Trophoblast cell (in vitro differentiated cells and primary cell): ENCODE results near the gene ARHGAP42.

Experiments used
- DNase-seq, 2 donors: peaks; one replicate each; pipeline ENCODE4 v3.0.0-alpha.2; 2016
- H2AFZ ChIP-seq: 2 replicates; pipeline ENCODE4 v1.6.1; 2013; ENCODE audit warnings: low read length, moderate library complexity, mild to moderate bottlenecking; ENCODE audit not compliant: insufficient read depth, poor library complexity
- H2AK5ac ChIP-seq: 2 replicates; pipeline ENCODE4 v1.6.1; 2013; ENCODE audit warnings: mild to moderate bottlenecking, low read length
- H2BK120ac ChIP-seq: 2 replicates; pipeline ENCODE4 v1.6.1; 2013; ENCODE audit warnings: low read length, mild to moderate bottlenecking, moderate library complexity; ENCODE audit not compliant: insufficient read depth, poor library complexity
- H2BK12ac ChIP-seq: 2 replicates; pipeline ENCODE4 v1.6.1; 2013; ENCODE audit warnings: mild to moderate bottlenecking, low read length, moderate library complexity
- H2BK5ac ChIP-seq: 2 replicates; pipeline ENCODE4 v1.6.1; 2013; ENCODE audit warnings: low read length, low read depth, moderate library complexity, mild to moderate bottlenecking; ENCODE audit not compliant: poor library complexity
- H3K14ac ChIP-seq: 2 replicates; pipeline ENCODE4 v1.6.1; 2013; ENCODE audit warnings: mild to moderate bottlenecking, low read length
- H3K18ac ChIP-seq: 2 replicates; pipeline ENCODE4 v1.6.1; 2013; ENCODE audit warnings: mild to moderate bottlenecking, low read length
- H3K23ac ChIP-seq: 2 replicates; pipeline ENCODE4 v1.6.1; 2013; ENCODE audit warnings: low read length
- H3K27ac ChIP-seq: 2 replicates; pipeline ENCODE4 v1.5.1; 2013; ENCODE audit warnings: low read depth, mild to moderate bottlenecking, inconsistent platforms, low read length, moderate library complexity
- H3K27me3 ChIP-seq: 2 replicates; pipeline ENCODE4 v1.6.1; 2013; ENCODE audit warnings: inconsistent platforms, mild to moderate bottlenecking, low read length, moderate library complexity; ENCODE audit not compliant: insufficient read depth
- H3K36me3 ChIP-seq, 2 experiments: 1 replicate in 1 of 2; 2 replicates in 1 of 2; pipeline ENCODE4 v1.6.1; 2013; ENCODE audit warnings: low read length in 2 of 2, mild to moderate bottlenecking in 2 of 2, moderate library complexity in 1 of 2; ENCODE audit not compliant: insufficient read depth in 2 of 2, control insufficient read depth in 1 of 2
- H3K4ac ChIP-seq: 2 replicates; pipeline ENCODE4 v1.6.1; 2013; ENCODE audit warnings: low read depth, mild to moderate bottlenecking, low read length, moderate library complexity
- H3K4me1 ChIP-seq, 2 experiments: 1 replicate in 1 of 2; 2 replicates in 1 of 2; pipeline ENCODE4 v1.6.1; 2013; ENCODE audit warnings: low read length in 2 of 2, mild to moderate bottlenecking in 2 of 2, moderate library complexity in 1 of 2; ENCODE audit not compliant: insufficient read depth in 2 of 2, control insufficient read depth in 1 of 2
- H3K4me2 ChIP-seq: 2 replicates; pipeline ENCODE4 v1.6.1; 2013; ENCODE audit warnings: inconsistent platforms, mild to moderate bottlenecking, low read length, moderate library complexity
- H3K4me3 ChIP-seq: 2 replicates; pipeline ENCODE4 v1.5.1; 2013; ENCODE audit warnings: mild to moderate bottlenecking, low read depth, low read length, inconsistent platforms
- H3K79me1 ChIP-seq: one replicate; pipeline ENCODE4 v1.6.1; 2013; ENCODE audit warnings: low read length
- H3K79me2 ChIP-seq: 2 replicates; pipeline ENCODE4 v1.6.1; 2013; ENCODE audit warnings: low read length, mild to moderate bottlenecking; ENCODE audit not compliant: control insufficient read depth, insufficient read depth, poor library complexity
- H3K9ac ChIP-seq: 2 replicates; pipeline ENCODE4 v1.6.1; 2013; ENCODE audit warnings: mild to moderate bottlenecking, low read length
- H3K9me3 ChIP-seq: 2 replicates; pipeline ENCODE4 v1.6.1; 2013; ENCODE audit warnings: low read depth, mild to moderate bottlenecking, control low read depth, inconsistent platforms, low read length; ENCODE audit not compliant: insufficient read depth
- H4K12ac ChIP-seq: 2 replicates; pipeline ENCODE4 v1.6.1; 2013; ENCODE audit warnings: low read depth, mild to moderate bottlenecking, low read length, moderate library complexity
- H4K8ac ChIP-seq: 2 replicates; pipeline ENCODE4 v1.6.1; 2013; ENCODE audit warnings: low read depth, mild to moderate bottlenecking, low read length, moderate library complexity
- H4K91ac ChIP-seq: one replicate; pipeline ENCODE4 v1.6.1; 2013; ENCODE audit warnings: low read depth, mild to moderate bottlenecking, low read length, moderate library complexity
- WGBS: extraction: QIAGEN DNeasy Blood & Tissue Kit; methylation state at CpG from one replicate; pipeline ENCODE4 v1.1.7; 2013; ENCODE audit warnings: missing lambda C conversion rate; ENCODE audit not compliant: insufficient read length, insufficient coverage; ENCODE audit errors: extremely low coverage; 5-methylcytosine and 5-hydroxymethylcytosine counted together

ARHGAP42 gene

DNA sequence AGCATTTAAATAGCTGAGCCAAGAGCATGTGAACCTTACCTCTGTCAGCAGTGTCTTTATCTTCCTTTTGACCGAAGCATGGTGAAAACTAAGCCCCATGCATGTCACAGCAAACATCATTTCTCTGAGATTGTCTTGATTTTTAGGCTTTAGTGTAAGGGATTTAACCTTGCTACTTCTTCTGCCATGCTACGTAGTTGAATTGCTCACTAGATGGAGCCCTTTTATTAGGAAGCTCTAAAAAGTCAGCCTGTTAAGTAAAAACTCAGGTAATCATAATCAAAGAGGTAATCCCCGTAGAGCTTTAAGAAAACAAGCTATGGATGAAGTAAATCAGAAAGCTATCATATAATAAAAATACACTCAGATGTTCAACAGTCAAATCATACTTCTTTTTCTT is 293.1 kb downstream of the ARHGAP42 start:
- Histone ChIP-seq H3K4me2 (no peak overlapping the region), H4K8ac (no peak overlapping the region), H3K18ac (no peak overlapping the region), H3K79me2 (no peaks in the 10 kb centered on the region), H3K27me3 (no peaks in the 10 kb centered on the region), H3K36me3 (peaks cover 0 to 11% of the 10 kb centered on the region in 2 experiments), H3K23ac (no peak overlapping the region), H3K27ac (no peak overlapping the region), H2BK120ac (no peak overlapping the region), H4K91ac (no peak overlapping the region), H3K79me1 (no peaks in the 10 kb centered on the region), H2BK5ac (no peak overlapping the region), H4K12ac (no peak overlapping the region), H2BK12ac (no peak overlapping the region), H3K4me3 (no peak overlapping the region), H2AK5ac (no peak overlapping the region), H3K4me1 (no peaks in the 10 kb centered on the region), H3K9me3 (no peaks in the 10 kb centered on the region), H2AFZ (no peak overlapping the region), H3K4ac (no peak overlapping the region), H3K9ac (no peak overlapping the region), H3K14ac (no peak overlapping the region)
- DNase-seq, result peak in 1 of 2 donors; percentile 38
- WGBS, result no CpG with 5 or more reads among the region's 3 CpGs

DNA sequence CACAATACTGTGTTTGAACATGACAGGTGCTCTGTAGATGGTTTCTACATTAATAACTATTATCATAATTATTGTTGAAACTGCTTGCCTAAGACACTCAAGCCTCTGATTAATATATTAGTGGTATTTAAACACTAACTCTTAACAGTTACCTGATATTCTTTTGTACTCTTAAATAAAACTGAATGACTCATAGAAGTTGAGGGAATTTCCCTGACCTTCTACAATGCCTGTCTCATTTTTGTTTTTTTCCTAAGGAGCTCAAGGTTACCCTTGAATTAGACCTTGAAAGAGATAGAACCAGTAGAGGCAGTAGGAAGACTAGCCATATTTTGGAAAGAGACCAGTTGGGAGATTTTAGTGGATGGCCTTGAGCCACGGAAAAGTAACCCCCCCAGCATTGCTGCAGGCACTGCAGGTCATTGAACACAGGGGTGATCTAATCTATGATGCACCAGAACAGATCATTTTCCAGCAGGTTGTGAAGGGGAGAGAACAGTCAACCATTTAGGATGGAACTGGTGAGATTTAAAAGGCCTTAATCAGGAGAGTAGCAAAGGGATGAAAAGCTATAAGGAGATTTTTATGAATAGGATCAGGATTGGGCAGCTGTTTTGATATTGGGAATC is 294.2 kb downstream of the ARHGAP42 start:
- Histone ChIP-seq H2BK12ac (no peak overlapping the region), H3K4me1 (no peaks in the 10 kb centered on the region), H3K9ac (no peak overlapping the region), H2BK120ac (no peak overlapping the region), H4K8ac (no peak overlapping the region), H3K9me3 (no peaks in the 10 kb centered on the region), H2BK5ac (no peak overlapping the region), H3K4ac (no peak overlapping the region), H4K91ac (no peak overlapping the region), H3K14ac (no peak overlapping the region), H3K4me2 (no peak overlapping the region), H2AK5ac (no peak overlapping the region), H3K18ac (no peak overlapping the region), H3K23ac (no peak overlapping the region), H4K12ac (no peak overlapping the region), H3K79me2 (no peaks in the 10 kb centered on the region), H3K27ac (no peak overlapping the region), H3K79me1 (no peaks in the 10 kb centered on the region), H3K36me3 (peaks cover 0 to 5% of the 10 kb centered on the region in 2 experiments), H2AFZ (no peak overlapping the region), H3K27me3 (no peaks in the 10 kb centered on the region), H3K4me3 (no peak overlapping the region)
- no CpG with 5 or more reads among the region's 1 CpG for WGBS
- DNase-seq, result no peak

DNA sequence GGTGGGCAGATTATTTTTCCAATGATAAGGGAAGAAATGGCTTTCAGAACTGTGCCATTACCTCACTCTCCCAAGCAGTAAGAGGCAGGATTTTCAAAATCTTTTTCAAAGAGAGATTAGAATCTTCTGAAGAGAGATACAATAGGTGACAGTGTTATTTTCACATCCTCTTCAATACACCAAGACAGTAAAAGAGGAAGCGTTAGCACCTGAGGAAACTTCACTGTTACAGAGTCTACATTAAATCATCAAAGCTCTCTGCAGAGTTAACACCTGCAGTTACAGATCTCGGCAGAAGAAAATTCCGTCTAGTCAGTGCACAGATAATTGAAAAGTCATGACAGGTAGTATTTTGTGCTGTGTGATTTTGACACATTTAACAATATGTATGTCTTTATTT is 297.6 kb downstream of the ARHGAP42 start:
- H2BK120ac ChIP-seq, result no peak overlapping the region
- no peak overlapping the region for H4K12ac ChIP-seq
- DNase-seq, result no peak
- H3K4me1 ChIP-seq, result no peaks in the 10 kb centered on the region
- H3K4me2 ChIP-seq, result no peak overlapping the region
- no peak overlapping the region for H3K4ac ChIP-seq
- no peak overlapping the region for H4K91ac ChIP-seq
- no peak overlapping the region for H3K18ac ChIP-seq
- no peaks in the 10 kb centered on the region for H3K79me1 ChIP-seq
- WGBS, result no CpG with 5 or more reads among the region's 3 CpGs
- no peak overlapping the region for H3K14ac ChIP-seq
- no peak overlapping the region for H3K4me3 ChIP-seq
- H2BK12ac ChIP-seq, result no peak overlapping the region
- H3K9ac ChIP-seq, result no peak overlapping the region
- no peak overlapping the region for H4K8ac ChIP-seq
- no peak overlapping the region for H3K23ac ChIP-seq
- H3K9me3 ChIP-seq, result no peaks in the 10 kb centered on the region
- H3K27ac ChIP-seq, result no peak overlapping the region
- H3K27me3 ChIP-seq, result no peaks in the 10 kb centered on the region
- no peak overlapping the region for H2BK5ac ChIP-seq
- H2AFZ ChIP-seq, result no peak overlapping the region
- H2AK5ac ChIP-seq, result no peak overlapping the region
- H3K79me2 ChIP-seq, result no peaks in the 10 kb centered on the region
- H3K36me3 ChIP-seq, result no peaks in the 10 kb centered on the region

DNA sequence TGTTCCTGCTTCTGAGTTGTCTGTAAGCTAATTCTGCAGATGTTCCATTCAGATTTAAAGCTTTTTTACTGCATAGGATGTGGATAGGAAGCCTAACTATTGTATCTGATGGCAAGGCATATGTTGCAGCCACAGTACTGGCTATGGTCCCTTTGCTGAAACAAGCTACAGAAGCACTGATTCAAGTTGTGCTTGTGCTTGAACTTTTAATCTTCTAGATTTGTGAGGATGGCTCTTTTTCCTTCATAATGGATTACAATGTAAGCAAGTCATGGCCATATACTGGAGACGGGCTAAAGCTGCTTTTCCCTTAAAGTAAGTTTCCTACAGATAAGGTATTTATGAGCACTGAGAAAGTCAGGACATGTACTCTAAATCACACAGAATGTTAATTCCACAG is 303.8 kb downstream of the ARHGAP42 start:
- no peak overlapping the region for H3K4me3 ChIP-seq
- no peak overlapping the region for H2BK12ac ChIP-seq
- WGBS, result no CpG with 5 or more reads among the region's 1 CpG

More for the DNA sequence above, 303.8 kb downstream of the ARHGAP42 start:
- Histone ChIP-seq H3K9me3 (no peaks in the 10 kb centered on the region), H3K79me1 (no peaks in the 10 kb centered on the region), H3K9ac (no peak overlapping the region), H2BK120ac (no peak overlapping the region), H3K18ac (no peak overlapping the region), H3K27ac (no peak overlapping the region), H4K12ac (no peak overlapping the region), H3K36me3 (no peaks in the 10 kb centered on the region), H3K4me2 (no peak overlapping the region), H3K23ac (no peak overlapping the region), H3K4me1 (no peaks in the 10 kb centered on the region), H3K79me2 (no peaks in the 10 kb centered on the region), H2BK5ac (no peak overlapping the region), H3K14ac (no peak overlapping the region), H3K4ac (no peak overlapping the region), H4K8ac (no peak overlapping the region), H4K91ac (no peak overlapping the region), H2AK5ac (no peak overlapping the region), H3K27me3 (no peaks in the 10 kb centered on the region), H2AFZ (no peak overlapping the region)
- DNase-seq, result no peak
